Vagina (tissue), 2 donors: Measurements from ENCODE around the gene MBOAT7. TPM values are rescaled to one million over a fixed set of nuclear protein-coding genes. Genes with fewer than 3 reads are reported as not detected.

Source experiments
- DNase-seq, 2 donors: peaks; one replicate each; pipeline ENCODE4 v3.0.0-alpha.2; 2017; ENCODE audit errors: extremely low spot score in 2 of 2
- H3K27ac ChIP-seq: fragments of 200-600 bp; sonication (generic); one replicate; pipeline ENCODE4 v1.5.1; 2019
- H3K27me3 ChIP-seq: fragments of 200-600 bp; sonication (generic); one replicate; pipeline ENCODE4 v1.5.1; 2019
- H3K36me3 ChIP-seq, 2 donors: fragments of 200-600 bp; sonication (generic); one replicate each; pipeline ENCODE4 v1.5.1; 2017 to 2019
- H3K4me1 ChIP-seq: fragments of 200-600 bp; sonication (generic); one replicate; pipeline ENCODE4 v1.5.1; 2019
- H3K4me3 ChIP-seq, 2 donors: fragments of 200-600 bp; sonication (generic); 1 replicate in 1 of 2; 2 replicates in 1 of 2; pipeline ENCODE4 v1.5.1; 2016 to 2019
- H3K9me3 ChIP-seq: fragments of 200-600 bp; sonication (generic); one replicate; pipeline ENCODE4 v1.5.1; 2019
- CTCF ChIP-seq, 3 experiments: fragments of 450-650 bp in 2 of 3; fragments of 200-600 bp in 1 of 3; sonication (generic) in 1 of 3; IDR thresholded peaks; one replicate each; pipeline ENCODE4 v1.5.1; 2017 to 2019; ENCODE audit warnings: antibody characterized with exemption in 3 of 3, mild to moderate bottlenecking in 2 of 3, moderate library complexity in 2 of 3
- POLR2A ChIP-seq, 2 donors: fragments of 450-650 bp; IDR thresholded peaks; one replicate each; pipeline ENCODE4 v1.6.1; 2017; ENCODE audit warnings: antibody characterized with exemption in 2 of 2, mild to moderate bottlenecking in 2 of 2, moderate library complexity in 2 of 2
- POLR2AphosphoS5 ChIP-seq, 2 donors: sonication (generic); formaldehyde crosslinking; IDR thresholded peaks; one replicate each; pipeline ENCODE4 v1.9.0; 2017; ENCODE audit warnings: antibody characterized with exemption in 2 of 2, mild to moderate bottlenecking in 2 of 2, low read depth in 1 of 2; ENCODE audit not compliant: insufficient read depth in 1 of 2
- intact Hi-C: fragments of 100-400 bp; cut with DNase I; formaldehyde crosslinking; loops from one replicate; pipeline ENCODE4 v1.15.1; 2023
- total RNA-seq: library from RNA; depleted of rRNA; stranded (reverse); fragments of >200 nt; gene quantifications from one replicate; pipeline ENCODE4 v1.2.3, GENCODE V29; 2016

The MBOAT7 gene
- total RNA-seq, 1 donor from 2014 or later, result 76.6 TPM

DNA sequence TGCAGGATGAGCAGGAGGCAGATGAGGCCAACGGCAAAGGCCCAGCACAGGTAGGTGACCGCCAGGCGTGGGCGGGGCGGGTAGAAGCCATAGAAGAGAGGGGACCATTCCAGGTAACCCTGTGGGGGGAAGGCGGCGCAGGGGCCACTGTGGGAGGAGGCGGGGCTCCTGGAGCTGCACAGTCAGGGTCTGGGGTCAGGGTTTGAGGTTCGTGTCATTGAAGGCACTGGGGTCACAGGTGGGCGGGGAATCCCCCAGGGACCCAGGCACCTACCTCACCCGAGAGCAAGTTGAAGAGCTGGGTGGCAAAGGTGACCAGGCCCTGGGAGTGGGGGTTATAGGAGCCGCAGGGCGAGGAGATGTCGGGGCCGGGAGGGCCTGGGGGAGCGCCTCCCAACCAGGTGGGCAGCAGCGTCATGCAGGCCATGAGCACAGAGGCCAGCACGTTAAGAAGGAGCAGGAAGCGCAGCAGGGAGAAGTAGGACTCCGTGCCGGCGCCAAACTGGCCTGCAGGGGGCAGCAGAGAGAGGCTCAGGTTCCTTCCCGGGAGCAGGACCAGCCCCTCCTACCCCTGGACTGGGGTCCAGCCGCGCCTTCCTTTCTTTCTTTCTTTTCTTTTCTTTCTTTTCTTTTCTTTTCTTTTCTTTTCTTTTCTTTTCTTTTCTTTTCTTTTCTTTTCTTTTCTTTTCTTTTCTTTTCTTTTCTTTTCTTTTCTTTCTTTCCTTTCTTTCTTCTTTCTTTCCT, 21.0 kb downstream of the MBOAT7 start:
- no peak overlapping the region for H3K4me3 ChIP-seq
- H3K27me3 ChIP-seq, result no peaks in the 10 kb centered on the region

DNA sequence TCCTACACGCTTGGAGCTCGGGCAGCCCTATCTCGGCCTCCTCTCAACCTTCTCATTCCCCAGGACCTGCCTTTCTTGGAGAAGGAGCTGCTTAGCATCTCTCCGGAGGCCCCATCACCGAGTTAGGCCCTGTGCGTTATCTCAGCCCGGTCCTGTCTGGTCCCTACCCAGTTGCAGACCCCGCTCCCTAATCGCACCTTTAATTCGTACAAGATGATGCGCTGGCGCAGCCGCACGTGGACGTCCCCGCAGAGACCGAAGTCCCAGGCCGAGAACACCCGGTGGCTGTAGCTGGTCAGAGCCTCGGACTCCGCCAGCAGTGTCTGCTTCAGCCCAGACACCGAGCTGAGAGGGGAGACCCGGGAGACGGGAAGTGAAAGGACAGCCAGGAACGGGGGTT, 24.2 kb downstream of the MBOAT7 start:
- Histone ChIP-seq H3K9me3 (no peaks in the 10 kb centered on the region), H3K4me1 (peaks cover 45% of the 10 kb centered on the region), H3K36me3 (no peaks in the 10 kb centered on the region), H3K27ac (no peak overlapping the region), H3K27me3 (no peaks in the 10 kb centered on the region), H3K4me3 (no peak overlapping the region)
- intact Hi-C loops, result no loop called here
- no peak for TF ChIP-seq CTCF (IDR thresholded peaks at IDR 0.05)
- TF ChIP-seq POLR2A (IDR thresholded peaks at IDR 0.05), result no peak
- no peak for TF ChIP-seq POLR2AphosphoS5 (IDR thresholded peaks at IDR 0.05; ENCODE audit: insufficient read depth in 1 of 2, low read depth in 1 of 2)
- no peak for DNase-seq

More for the DNA sequence above, 21.0 kb downstream of the MBOAT7 start:
- H3K27ac ChIP-seq, result no peak overlapping the region
- H3K9me3 ChIP-seq, result no peaks in the 10 kb centered on the region
- intact Hi-C loops, result loop anchor here (2.0 kb wide), 1 partner anchor 62 kb away; no protein-coding TSS in a partner anchor
- no peaks in the 10 kb centered on the region for H3K36me3 ChIP-seq
- DNase-seq, result no peak
- TF ChIP-seq CTCF (IDR thresholded peaks at IDR 0.05) (peak; percentile 56 to 71 (median 68)), POLR2AphosphoS5 (IDR thresholded peaks at IDR 0.05; ENCODE audit: insufficient read depth in 1 of 2, low read depth in 1 of 2) (no peak)
- peaks cover 19% of the 10 kb centered on the region for H3K4me1 ChIP-seq

DNA sequence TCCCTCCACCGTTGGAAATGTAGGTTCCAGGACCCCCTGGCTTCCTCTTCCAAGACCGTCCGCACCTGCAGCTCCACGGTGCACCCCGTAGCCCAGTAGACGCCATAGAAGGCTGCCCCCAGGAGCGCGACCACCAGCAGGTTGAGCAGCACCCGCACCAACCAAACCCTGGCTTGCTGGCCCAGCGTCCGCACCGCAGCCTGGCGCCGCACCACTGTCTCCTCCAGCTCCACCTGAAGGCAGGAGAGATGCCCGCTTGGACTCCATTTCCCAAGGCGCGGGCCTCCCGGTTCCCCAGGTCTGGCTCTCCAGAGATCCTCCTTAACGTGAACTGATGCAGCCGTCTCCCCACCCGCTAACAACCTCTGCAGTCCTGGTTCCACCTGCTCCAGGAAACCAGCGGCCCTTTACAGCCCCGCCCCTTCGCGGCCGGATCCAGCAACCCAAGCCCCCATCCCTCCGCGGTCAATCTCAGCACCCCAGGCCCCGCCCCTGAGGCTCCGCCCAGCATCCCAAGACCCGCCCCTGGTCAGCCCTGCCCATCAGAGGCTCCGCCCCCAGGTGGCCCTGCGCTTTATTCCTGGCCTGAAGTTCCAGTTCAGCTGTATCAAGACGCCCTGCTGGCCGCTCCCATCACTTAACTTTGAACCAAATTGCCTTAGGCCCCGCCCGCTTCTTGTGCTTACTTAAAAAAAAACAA, 24.9 kb downstream of the MBOAT7 start:
- no peak for DNase-seq
- no peak for TF ChIP-seq CTCF (IDR thresholded peaks at IDR 0.05)
- no peak for TF ChIP-seq POLR2AphosphoS5 (IDR thresholded peaks at IDR 0.05; ENCODE audit: insufficient read depth in 1 of 2, low read depth in 1 of 2)
- TF ChIP-seq POLR2A (IDR thresholded peaks at IDR 0.05), result no peak

GRCh38 chr19:54162884-54163283, 26.5 kb downstream of the MBOAT7 start:
- H3K9me3 ChIP-seq, result no peaks in the 10 kb centered on the region

More for the DNA sequence above, 24.9 kb downstream of the MBOAT7 start:
- Histone ChIP-seq H3K4me3 (no peak overlapping the region), H3K27ac (no peak overlapping the region), H3K36me3 (no peaks in the 10 kb centered on the region), H3K9me3 (no peaks in the 10 kb centered on the region), H3K4me1 (peaks cover 47% of the 10 kb centered on the region), H3K27me3 (no peaks in the 10 kb centered on the region)
- intact Hi-C loops, result no loop called here

More at GRCh38 chr19:54162884-54163283, 26.5 kb downstream of the MBOAT7 start:
- no peaks in the 10 kb centered on the region for H3K27me3 ChIP-seq
- peaks cover 56% of the 10 kb centered on the region for H3K4me1 ChIP-seq
- no peak overlapping the region for H3K27ac ChIP-seq
- no peak for DNase-seq
- intact Hi-C loops, result no loop called here
- H3K36me3 ChIP-seq, result peaks cover 0 to 3% of the 10 kb centered on the region in 2 donors
- no peak for TF ChIP-seq POLR2AphosphoS5 (IDR thresholded peaks at IDR 0.05; ENCODE audit: insufficient read depth in 1 of 2, low read depth in 1 of 2)
- TF ChIP-seq POLR2A (IDR thresholded peaks at IDR 0.05), result no peak
- no peak for TF ChIP-seq CTCF (IDR thresholded peaks at IDR 0.05)
- peak overlapping the region; percentile 43 to 46 for H3K4me3 ChIP-seq
